Measurements from ENCODE around the gene ACSL6. TPM values are rescaled to one million over a fixed set of nuclear protein-coding genes. Genes with fewer than 3 reads are reported as not detected.

ACSL6 gene
- total RNA-seq, 1 donor from 2014 or later = under 0.01 TPM

GRCh38 chr5:131991593-131992324, 19.7 kb downstream of the ACSL6 start:
- no peak for DNase-seq (ENCODE audit: low read depth)
- Histone ChIP-seq H3K27me3 (ENCODE audit: control insufficient read depth, insufficient read depth, low read length) (peaks cover 3% of the 10 kb centered on the region), H3K4me3 (ENCODE audit: low read depth, low read length) (no peak overlapping the region), H3K36me3 (ENCODE audit: control insufficient read depth, insufficient read depth, low read length) (no peaks in the 10 kb centered on the region)
- TF ChIP-seq CTCF (IDR thresholded peaks at IDR 0.05; ENCODE audit: insufficient read depth, low read length, poor library complexity, severe bottlenecking) = no peak

GRCh38 chr5:131990716-131991115, 20.7 kb downstream of the ACSL6 start:
- no peak for TF ChIP-seq CTCF (IDR thresholded peaks at IDR 0.05; ENCODE audit: insufficient read depth, low read length, poor library complexity, severe bottlenecking)
- DNase-seq (ENCODE audit: low read depth) = no peak
- Histone ChIP-seq H3K36me3 (ENCODE audit: control insufficient read depth, insufficient read depth, low read length) (no peaks in the 10 kb centered on the region), H3K27me3 (ENCODE audit: control insufficient read depth, insufficient read depth, low read length) (peaks cover 3% of the 10 kb centered on the region), H3K4me3 (ENCODE audit: low read depth, low read length) (no peak overlapping the region)

- Histone ChIP-seq H3K36me3 (ENCODE audit: control insufficient read depth, insufficient read depth, low read length) (no peaks in the 10 kb centered on the region), H3K4me3 (ENCODE audit: low read depth, low read length) (no peak overlapping the region), H3K27me3 (ENCODE audit: control insufficient read depth, insufficient read depth, low read length) (peaks cover 3% of the 10 kb centered on the region)
- TF ChIP-seq CTCF (IDR thresholded peaks at IDR 0.05; ENCODE audit: insufficient read depth, low read length, poor library complexity, severe bottlenecking) = no peak
- no peak for DNase-seq (ENCODE audit: low read depth)
These were observed 22.9 kb downstream of the ACSL6 start for GRCh38 chr5:131988601-131989000.

- Histone ChIP-seq H3K36me3 (ENCODE audit: control insufficient read depth, insufficient read depth, low read length) (no peaks in the 10 kb centered on the region), H3K4me3 (ENCODE audit: low read depth, low read length) (no peak overlapping the region), H3K27me3 (ENCODE audit: control insufficient read depth, insufficient read depth, low read length) (peaks cover 3% of the 10 kb centered on the region)
- no peak for TF ChIP-seq CTCF (IDR thresholded peaks at IDR 0.05; ENCODE audit: insufficient read depth, low read length, poor library complexity, severe bottlenecking)
- DNase-seq (ENCODE audit: low read depth) = no peak
These were observed 24.2 kb downstream of the ACSL6 start for GRCh38 chr5:131987251-131987650.

GRCh38 chr5:131986161-131986912, 25.1 kb downstream of the ACSL6 start:
- no peak for DNase-seq (ENCODE audit: low read depth)
- Histone ChIP-seq H3K36me3 (ENCODE audit: control insufficient read depth, insufficient read depth, low read length) (no peaks in the 10 kb centered on the region), H3K27me3 (ENCODE audit: control insufficient read depth, insufficient read depth, low read length) (no peaks in the 10 kb centered on the region), H3K4me3 (ENCODE audit: low read depth, low read length) (no peak overlapping the region)
- TF ChIP-seq CTCF (IDR thresholded peaks at IDR 0.05; ENCODE audit: insufficient read depth, low read length, poor library complexity, severe bottlenecking) = no peak
